Measurements from ENCODE around the gene MMP23B.
"Not testable (repeated sequence)": the region's sequence is repeated elsewhere in the genome, so short reads cannot be mapped to it uniquely, and the experiment has no call there.

Gene MMP23B

GRCh38 chr1:1664941-1665814 is 33.2 kb downstream of the MMP23B start:
- no peaks in the 10 kb centered on the region for H3K9me3 Mint-ChIP-seq
- H3K27me3 Mint-ChIP-seq: no peaks in the 10 kb centered on the region
- DNase-seq (ENCODE audit: low spot score in 2 of 2) (no peak), ATAC-seq (replicated peaks; ENCODE audit: extremely low read depth, poor library complexity, severe bottlenecking) (no peak)
- no peak overlapping the region for H3K4me3 Mint-ChIP-seq
- no peak overlapping the region for H3K27ac Mint-ChIP-seq (ENCODE audit: low read depth)
- no peaks in the 10 kb centered on the region for H3K4me1 Mint-ChIP-seq
- peaks cover 32% of the 10 kb centered on the region for H3K36me3 Mint-ChIP-seq (ENCODE audit: insufficient read depth)

- Mint-ChIP-seq H3K4me3 (no peak overlapping the region), H3K9me3 (no peaks in the 10 kb centered on the region), H3K27me3 (no peaks in the 10 kb centered on the region), H3K27ac (ENCODE audit: low read depth) (no peak overlapping the region), H3K36me3 (ENCODE audit: insufficient read depth) (peaks cover 34% of the 10 kb centered on the region), H3K4me1 (no peaks in the 10 kb centered on the region)
- ATAC-seq (replicated peaks; ENCODE audit: extremely low read depth, poor library complexity, severe bottlenecking) (no peak), DNase-seq (ENCODE audit: low spot score in 2 of 2) (no peak)
These were observed 33.9 kb downstream of the MMP23B start for GRCh38 chr1:1665815-1666251.

GRCh38 chr1:1666526-1666925 is 34.6 kb downstream of the MMP23B start:
- peaks cover 37% of the 10 kb centered on the region for H3K36me3 Mint-ChIP-seq (ENCODE audit: insufficient read depth)
- H3K4me1 Mint-ChIP-seq: no peaks in the 10 kb centered on the region
- no peaks in the 10 kb centered on the region for H3K27me3 Mint-ChIP-seq
- H3K27ac Mint-ChIP-seq (ENCODE audit: low read depth): no peak overlapping the region
- ATAC-seq (replicated peaks; ENCODE audit: extremely low read depth, poor library complexity, severe bottlenecking) (no peak), DNase-seq (ENCODE audit: low spot score in 2 of 2) (no peak)
- H3K4me3 Mint-ChIP-seq: no peak overlapping the region
- H3K9me3 Mint-ChIP-seq: no peaks in the 10 kb centered on the region

- no peaks in the 10 kb centered on the region for H3K9me3 Mint-ChIP-seq
- H3K4me1 Mint-ChIP-seq: no peaks in the 10 kb centered on the region
- no peak for DNase-seq (ENCODE audit: low spot score in 2 of 2)
- H3K4me3 Mint-ChIP-seq: no peak overlapping the region
- H3K27ac Mint-ChIP-seq (ENCODE audit: low read depth): no peak overlapping the region
- no peak for ATAC-seq (replicated peaks; ENCODE audit: extremely low read depth, poor library complexity, severe bottlenecking)
- no peaks in the 10 kb centered on the region for H3K27me3 Mint-ChIP-seq
- H3K36me3 Mint-ChIP-seq (ENCODE audit: insufficient read depth): peaks cover 44% of the 10 kb centered on the region
These were observed 37.8 kb downstream of the MMP23B start for GRCh38 chr1:1669468-1670440.

GRCh38 chr1:1670866-1671265 is 38.9 kb downstream of the MMP23B start:
- H3K36me3 Mint-ChIP-seq (ENCODE audit: insufficient read depth): peaks cover 42% of the 10 kb centered on the region
- no peak overlapping the region for H3K27ac Mint-ChIP-seq (ENCODE audit: low read depth)
- H3K27me3 Mint-ChIP-seq: no peaks in the 10 kb centered on the region
- ATAC-seq (replicated peaks; ENCODE audit: extremely low read depth, poor library complexity, severe bottlenecking) (no peak), DNase-seq (ENCODE audit: low spot score in 2 of 2) (no peak)
- no peak overlapping the region for H3K4me3 Mint-ChIP-seq
- no peaks in the 10 kb centered on the region for H3K4me1 Mint-ChIP-seq
- H3K9me3 Mint-ChIP-seq: no peaks in the 10 kb centered on the region

- H3K27ac Mint-ChIP-seq (ENCODE audit: low read depth): no peak overlapping the region
- H3K36me3 Mint-ChIP-seq (ENCODE audit: insufficient read depth): peaks cover 35% of the 10 kb centered on the region
- H3K27me3 Mint-ChIP-seq: no peaks in the 10 kb centered on the region
- ATAC-seq (replicated peaks; ENCODE audit: extremely low read depth, poor library complexity, severe bottlenecking) (no peak), DNase-seq (ENCODE audit: low spot score in 2 of 2) (no peak)
- H3K9me3 Mint-ChIP-seq: no peaks in the 10 kb centered on the region
- H3K4me3 Mint-ChIP-seq: no peak overlapping the region
- no peaks in the 10 kb centered on the region for H3K4me1 Mint-ChIP-seq
These were observed 39.6 kb downstream of the MMP23B start for GRCh38 chr1:1671365-1672119.

GRCh38 chr1:1672181-1672965 is 40.4 kb downstream of the MMP23B start:
- no peak for ATAC-seq (replicated peaks; ENCODE audit: extremely low read depth, poor library complexity, severe bottlenecking)
- no peaks in the 10 kb centered on the region for H3K27me3 Mint-ChIP-seq
- H3K36me3 Mint-ChIP-seq (ENCODE audit: insufficient read depth): peaks cover 27% of the 10 kb centered on the region
- H3K4me3 Mint-ChIP-seq: no peak overlapping the region
- H3K9me3 Mint-ChIP-seq: no peaks in the 10 kb centered on the region
- H3K27ac Mint-ChIP-seq (ENCODE audit: low read depth): no peak overlapping the region
- DNase-seq (ENCODE audit: low spot score in 2 of 2): no peak
- peaks cover 1% of the 10 kb centered on the region for H3K4me1 Mint-ChIP-seq

- not testable (repeated sequence) for ATAC-seq (replicated peaks; ENCODE audit: extremely low read depth, poor library complexity, severe bottlenecking); DNase-seq (ENCODE audit: low spot score in 2 of 2); H3K27me3 Mint-ChIP-seq; H3K9me3 Mint-ChIP-seq; H3K27ac Mint-ChIP-seq (ENCODE audit: low read depth)
- Mint-ChIP-seq H3K36me3 (ENCODE audit: insufficient read depth) (peaks cover 18% of the 10 kb centered on the region), H3K4me3 (peak overlapping the region; percentile 45), H3K4me1 (peaks cover 21% of the 10 kb centered on the region)
These were observed 42.8 kb downstream of the MMP23B start for GRCh38 chr1:1674806-1675205.

- peak; percentile 5 for ATAC-seq (replicated peaks; ENCODE audit: extremely low read depth, poor library complexity, severe bottlenecking)
- not testable (repeated sequence) for DNase-seq (ENCODE audit: low spot score in 2 of 2); H3K27me3 Mint-ChIP-seq; H3K27ac Mint-ChIP-seq (ENCODE audit: low read depth); H3K9me3 Mint-ChIP-seq; H3K4me3 Mint-ChIP-seq
- Mint-ChIP-seq H3K36me3 (ENCODE audit: insufficient read depth) (peaks cover 18% of the 10 kb centered on the region), H3K4me1 (peaks cover 21% of the 10 kb centered on the region)
These were observed 43.2 kb downstream of the MMP23B start for GRCh38 chr1:1675218-1675617.

GRCh38 chr1:1676087-1676486 is 44.1 kb downstream of the MMP23B start:
- H3K9me3 Mint-ChIP-seq; H3K27ac Mint-ChIP-seq (ENCODE audit: low read depth); DNase-seq (ENCODE audit: low spot score in 2 of 2); H3K4me3 Mint-ChIP-seq; H3K27me3 Mint-ChIP-seq: not testable (repeated sequence)
- Mint-ChIP-seq H3K36me3 (ENCODE audit: insufficient read depth) (peaks cover 16% of the 10 kb centered on the region), H3K4me1 (peaks cover 21% of the 10 kb centered on the region)
- peak; percentile 33 for ATAC-seq (replicated peaks; ENCODE audit: extremely low read depth, poor library complexity, severe bottlenecking)

- H3K36me3 Mint-ChIP-seq (ENCODE audit: insufficient read depth): peaks cover 14% of the 10 kb centered on the region
- H3K4me3 Mint-ChIP-seq: peak overlapping the region; percentile 84
- peak overlapping the region; percentile 96 for H3K27ac Mint-ChIP-seq (ENCODE audit: low read depth)
- H3K9me3 Mint-ChIP-seq: no peaks in the 10 kb centered on the region
- peak; percentile 72 for ATAC-seq (replicated peaks; ENCODE audit: extremely low read depth, poor library complexity, severe bottlenecking)
- no peaks in the 10 kb centered on the region for H3K27me3 Mint-ChIP-seq
- DNase-seq (ENCODE audit: low spot score in 2 of 2): peak; percentile 29 to 38
- peaks cover 22% of the 10 kb centered on the region for H3K4me1 Mint-ChIP-seq
These were observed 46.0 kb downstream of the MMP23B start for GRCh38 chr1:1677718-1678580.
